ENCODE measurements around the gene SSC4D. TPM values are rescaled to one million over a fixed set of nuclear protein-coding genes. Genes with fewer than 3 reads are reported as not detected.
"Not testable (repeated sequence)": the region's sequence is repeated elsewhere in the genome, so short reads cannot be mapped to it uniquely, and the experiment has no call there.

The SSC4D gene
- polyA plus RNA-seq, 1 donor from 2014 or later, result 2.5 TPM

DNA sequence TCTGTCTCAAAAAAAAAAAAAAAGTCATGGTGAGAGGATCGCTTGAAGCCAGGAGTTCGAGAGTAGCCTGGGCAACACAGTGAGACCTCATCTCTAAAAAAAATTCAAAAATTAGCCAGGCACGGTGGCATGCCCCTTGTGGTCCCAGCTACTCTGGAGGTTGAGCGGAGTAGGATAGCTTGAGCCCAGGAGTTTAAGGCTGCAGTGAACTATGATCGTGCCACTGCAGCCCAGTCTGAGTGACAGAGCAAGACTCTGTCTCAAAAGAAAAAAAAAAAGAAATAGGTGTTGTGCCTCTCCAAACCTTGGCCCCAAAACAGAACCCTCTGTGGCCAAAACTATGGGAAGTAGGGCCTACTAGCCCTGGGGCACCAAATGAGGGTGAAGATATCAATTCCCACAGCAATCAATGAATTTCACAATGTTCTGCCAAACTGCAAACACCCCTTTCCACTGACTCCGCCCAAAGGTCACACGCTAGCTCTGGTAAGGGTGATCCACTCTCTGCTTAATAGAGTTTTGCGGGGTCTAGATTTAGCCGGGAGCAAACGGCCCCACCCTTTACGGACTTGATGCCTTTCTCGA is 16.9 kb downstream of the SSC4D start:
- peak overlapping the region; percentile 78 for H3K9ac ChIP-seq (ENCODE audit: low read length)
- TF ChIP-seq SMC3 (conservative IDR thresholded peaks at IDR 0.05; ENCODE audit: poor library complexity), result no peak
- TF ChIP-seq, protein P1, sequence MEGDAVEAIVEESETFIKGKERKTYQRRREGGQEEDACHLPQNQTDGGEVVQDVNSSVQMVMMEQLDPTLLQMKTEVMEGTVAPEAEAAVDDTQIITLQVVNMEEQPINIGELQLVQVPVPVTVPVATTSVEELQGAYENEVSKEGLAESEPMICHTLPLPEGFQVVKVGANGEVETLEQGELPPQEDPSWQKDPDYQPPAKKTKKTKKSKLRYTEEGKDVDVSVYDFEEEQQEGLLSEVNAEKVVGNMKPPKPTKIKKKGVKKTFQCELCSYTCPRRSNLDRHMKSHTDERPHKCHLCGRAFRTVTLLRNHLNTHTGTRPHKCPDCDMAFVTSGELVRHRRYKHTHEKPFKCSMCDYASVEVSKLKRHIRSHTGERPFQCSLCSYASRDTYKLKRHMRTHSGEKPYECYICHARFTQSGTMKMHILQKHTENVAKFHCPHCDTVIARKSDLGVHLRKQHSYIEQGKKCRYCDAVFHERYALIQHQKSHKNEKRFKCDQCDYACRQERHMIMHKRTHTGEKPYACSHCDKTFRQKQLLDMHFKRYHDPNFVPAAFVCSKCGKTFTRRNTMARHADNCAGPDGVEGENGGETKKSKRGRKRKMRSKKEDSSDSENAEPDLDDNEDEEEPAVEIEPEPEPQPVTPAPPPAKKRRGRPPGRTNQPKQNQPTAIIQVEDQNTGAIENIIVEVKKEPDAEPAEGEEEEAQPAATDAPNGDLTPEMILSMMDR (IDR thresholded peaks at IDR 0.05; ENCODE audit: poor library complexity, severe bottlenecking), result no peak
- TF ChIP-seq EP300 (conservative IDR thresholded peaks at IDR 0.05; ENCODE audit: poor library complexity, severe bottlenecking), result no peak
- TF ChIP-seq MXI1 (conservative IDR thresholded peaks at IDR 0.05; ENCODE audit: poor library complexity, severe bottlenecking), result no peak
- TF ChIP-seq EZH2 (IDR thresholded peaks at IDR 0.05; ENCODE audit: borderline replicate concordance, insufficient read depth, low read length, poor library complexity, severe bottlenecking), result no peak
- TF ChIP-seq RAD21 (conservative IDR thresholded peaks at IDR 0.05), result no peak
- no peak for TF ChIP-seq TAF1 (IDR thresholded peaks at IDR 0.05; ENCODE audit: low read depth)
- TF ChIP-seq, protein P2, sequence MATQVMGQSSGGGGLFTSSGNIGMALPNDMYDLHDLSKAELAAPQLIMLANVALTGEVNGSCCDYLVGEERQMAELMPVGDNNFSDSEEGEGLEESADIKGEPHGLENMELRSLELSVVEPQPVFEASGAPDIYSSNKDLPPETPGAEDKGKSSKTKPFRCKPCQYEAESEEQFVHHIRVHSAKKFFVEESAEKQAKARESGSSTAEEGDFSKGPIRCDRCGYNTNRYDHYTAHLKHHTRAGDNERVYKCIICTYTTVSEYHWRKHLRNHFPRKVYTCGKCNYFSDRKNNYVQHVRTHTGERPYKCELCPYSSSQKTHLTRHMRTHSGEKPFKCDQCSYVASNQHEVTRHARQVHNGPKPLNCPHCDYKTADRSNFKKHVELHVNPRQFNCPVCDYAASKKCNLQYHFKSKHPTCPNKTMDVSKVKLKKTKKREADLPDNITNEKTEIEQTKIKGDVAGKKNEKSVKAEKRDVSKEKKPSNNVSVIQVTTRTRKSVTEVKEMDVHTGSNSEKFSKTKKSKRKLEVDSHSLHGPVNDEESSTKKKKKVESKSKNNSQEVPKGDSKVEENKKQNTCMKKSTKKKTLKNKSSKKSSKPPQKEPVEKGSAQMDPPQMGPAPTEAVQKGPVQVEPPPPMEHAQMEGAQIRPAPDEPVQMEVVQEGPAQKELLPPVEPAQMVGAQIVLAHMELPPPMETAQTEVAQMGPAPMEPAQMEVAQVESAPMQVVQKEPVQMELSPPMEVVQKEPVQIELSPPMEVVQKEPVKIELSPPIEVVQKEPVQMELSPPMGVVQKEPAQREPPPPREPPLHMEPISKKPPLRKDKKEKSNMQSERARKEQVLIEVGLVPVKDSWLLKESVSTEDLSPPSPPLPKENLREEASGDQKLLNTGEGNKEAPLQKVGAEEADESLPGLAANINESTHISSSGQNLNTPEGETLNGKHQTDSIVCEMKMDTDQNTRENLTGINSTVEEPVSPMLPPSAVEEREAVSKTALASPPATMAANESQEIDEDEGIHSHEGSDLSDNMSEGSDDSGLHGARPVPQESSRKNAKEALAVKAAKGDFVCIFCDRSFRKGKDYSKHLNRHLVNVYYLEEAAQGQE (IDR thresholded peaks at IDR 0.05; ENCODE audit: borderline replicate concordance), result no peak
- no peak for TF ChIP-seq POLR2AphosphoS5 (IDR thresholded peaks at IDR 0.05)
- no peaks in the 10 kb centered on the region for H3K79me2 ChIP-seq (replicated peaks; ENCODE audit: insufficient read depth, low read length)

DNA sequence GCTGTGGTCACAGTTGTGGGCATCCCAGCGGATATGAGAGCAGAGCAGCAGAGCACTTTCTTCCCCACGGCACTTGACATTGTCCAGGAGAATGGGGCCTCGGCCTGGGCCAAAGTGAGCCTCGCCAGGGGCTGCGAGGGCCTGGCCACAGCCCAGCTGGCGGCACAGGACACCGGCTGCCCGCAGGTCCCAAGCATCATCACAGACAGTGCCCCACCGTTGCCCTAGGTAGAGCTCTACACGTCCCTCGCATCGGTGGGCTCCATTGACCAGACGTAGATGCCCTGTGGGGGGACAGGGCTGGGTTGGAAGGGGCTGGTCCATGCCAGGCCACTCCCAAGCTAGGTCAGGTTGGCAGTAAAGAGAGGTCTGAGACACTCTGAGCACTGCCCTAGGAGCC is 19.4 kb downstream of the SSC4D start:
- H3K9me2 ChIP-seq (ENCODE audit: insufficient read depth, low read length), result no peaks in the 10 kb centered on the region
- no peaks in the 10 kb centered on the region for H4K20me1 ChIP-seq (ENCODE audit: insufficient read depth)
- no peak overlapping the region for H2AFZ ChIP-seq (ENCODE audit: low read depth, low read length)
- H3K4me3 ChIP-seq (ENCODE audit: low read length), result no peak overlapping the region
- H3K4me2 ChIP-seq (ENCODE audit: low read length), result no peak overlapping the region
- H3K9me3 ChIP-seq (ENCODE audit: low read length), result no peaks in the 10 kb centered on the region
- H3K79me2 ChIP-seq (replicated peaks; ENCODE audit: insufficient read depth, low read length), result no peaks in the 10 kb centered on the region
- H3K9ac ChIP-seq (ENCODE audit: low read length), result no peak overlapping the region
- no peaks in the 10 kb centered on the region for H3K27me3 ChIP-seq (ENCODE audit: insufficient read depth, low read depth, low read length)
- H3K36me3 ChIP-seq (ENCODE audit: insufficient read depth, low read length), result no peaks in the 10 kb centered on the region
- no peak overlapping the region for H3K27ac ChIP-seq (ENCODE audit: low read length)
- H3F3A ChIP-seq (ENCODE audit: insufficient read depth, low read length, poor library complexity, severe bottlenecking), result no peaks in the 10 kb centered on the region
- TF ChIP-seq SMC3 (conservative IDR thresholded peaks at IDR 0.05; ENCODE audit: poor library complexity) (no peak), RAD21 (conservative IDR thresholded peaks at IDR 0.05) (no peak), MXI1 (conservative IDR thresholded peaks at IDR 0.05; ENCODE audit: poor library complexity, severe bottlenecking) (no peak), TAF1 (IDR thresholded peaks at IDR 0.05; ENCODE audit: low read depth) (no peak), EP300 (conservative IDR thresholded peaks at IDR 0.05; ENCODE audit: poor library complexity, severe bottlenecking) (no peak)
- TF ChIP-seq, protein P1 (IDR thresholded peaks at IDR 0.05; ENCODE audit: poor library complexity, severe bottlenecking), result no peak
- TF ChIP-seq, protein P2 (IDR thresholded peaks at IDR 0.05; ENCODE audit: borderline replicate concordance), result no peak

More for the DNA sequence above, 16.9 kb downstream of the SSC4D start:
- H3F3A ChIP-seq (ENCODE audit: insufficient read depth, low read length, poor library complexity, severe bottlenecking), result no peaks in the 10 kb centered on the region
- peak overlapping the region; percentile 76 for H2AFZ ChIP-seq (ENCODE audit: low read depth, low read length)
- H3K36me3 ChIP-seq (ENCODE audit: insufficient read depth, low read length), result no peaks in the 10 kb centered on the region
- H3K4me2 ChIP-seq (ENCODE audit: low read length), result peak overlapping the region; percentile 76
- H3K27me3 ChIP-seq (ENCODE audit: insufficient read depth, low read depth, low read length), result no peaks in the 10 kb centered on the region
- no peaks in the 10 kb centered on the region for H3K9me2 ChIP-seq (ENCODE audit: insufficient read depth, low read length)
- no peaks in the 10 kb centered on the region for H4K20me1 ChIP-seq (ENCODE audit: insufficient read depth)
- H3K27ac ChIP-seq (ENCODE audit: low read length), result no peak overlapping the region
- H3K4me3 ChIP-seq (ENCODE audit: low read length), result peak overlapping the region; percentile 85
- H3K9me3 ChIP-seq (ENCODE audit: low read length), result no peaks in the 10 kb centered on the region

DNA sequence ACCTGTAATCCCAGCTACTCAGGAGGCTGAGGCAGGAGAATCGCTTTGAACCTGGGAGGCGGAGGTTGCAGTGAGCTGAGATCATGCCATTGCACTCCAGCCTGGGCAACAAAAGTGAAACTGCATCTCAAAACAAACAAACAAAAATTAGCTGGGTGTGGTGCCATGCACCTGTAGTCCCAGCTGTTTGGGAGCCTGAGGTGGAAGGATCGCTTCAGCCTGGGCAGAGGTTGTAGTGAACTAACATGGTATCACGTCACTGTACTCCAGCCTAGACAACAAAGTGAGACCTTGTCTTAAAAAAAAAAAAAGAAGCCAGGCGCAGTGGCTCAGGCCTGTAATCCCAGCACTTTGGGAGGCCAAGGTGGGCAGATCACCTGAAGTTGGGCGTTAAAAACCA is 21.7 kb downstream of the SSC4D start:
- H3K4me2 ChIP-seq (ENCODE audit: low read length); H3K27me3 ChIP-seq (ENCODE audit: insufficient read depth, low read depth, low read length); H3F3A ChIP-seq (ENCODE audit: insufficient read depth, low read length, poor library complexity, severe bottlenecking); H3K9me2 ChIP-seq (ENCODE audit: insufficient read depth, low read length); H3K9me3 ChIP-seq (ENCODE audit: low read length); H3K4me3 ChIP-seq (ENCODE audit: low read length); H3K9ac ChIP-seq (ENCODE audit: low read length); H3K36me3 ChIP-seq (ENCODE audit: insufficient read depth, low read length); H2AFZ ChIP-seq (ENCODE audit: low read depth, low read length); H4K20me1 ChIP-seq (ENCODE audit: insufficient read depth); H3K27ac ChIP-seq (ENCODE audit: low read length); H3K79me2 ChIP-seq (replicated peaks; ENCODE audit: insufficient read depth, low read length): not testable (repeated sequence)
